ENCODE results near the gene LSAMP.

LSAMP gene

GRCh38 chr3:116161575-116162525, 283.4 kb downstream of the LSAMP start:
- no peak for DNase-seq (ENCODE audit: low read depth)

DNA sequence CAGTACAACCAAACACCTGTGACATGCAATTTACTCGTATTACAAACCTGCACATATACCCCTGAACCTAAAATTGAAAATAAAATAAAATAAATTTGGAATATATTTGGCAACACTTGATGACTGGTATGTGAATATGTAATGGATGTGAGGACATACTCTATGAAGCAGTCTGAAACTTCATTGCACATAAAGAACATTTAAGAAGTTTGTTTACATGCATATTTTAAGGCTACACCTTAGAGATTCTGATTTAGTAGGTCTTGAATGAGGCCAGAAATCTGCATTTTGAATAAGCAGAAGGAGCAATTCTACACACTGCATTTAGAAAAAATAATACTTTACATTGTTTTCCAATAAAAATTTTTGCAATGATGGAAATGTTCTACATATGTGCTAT, 284.7 kb downstream of the LSAMP start:
- no peak for DNase-seq (ENCODE audit: low read depth)

GRCh38 chr3:116155841-116156240, 289.4 kb downstream of the LSAMP start:
- no peak for DNase-seq (ENCODE audit: low read depth)

DNA sequence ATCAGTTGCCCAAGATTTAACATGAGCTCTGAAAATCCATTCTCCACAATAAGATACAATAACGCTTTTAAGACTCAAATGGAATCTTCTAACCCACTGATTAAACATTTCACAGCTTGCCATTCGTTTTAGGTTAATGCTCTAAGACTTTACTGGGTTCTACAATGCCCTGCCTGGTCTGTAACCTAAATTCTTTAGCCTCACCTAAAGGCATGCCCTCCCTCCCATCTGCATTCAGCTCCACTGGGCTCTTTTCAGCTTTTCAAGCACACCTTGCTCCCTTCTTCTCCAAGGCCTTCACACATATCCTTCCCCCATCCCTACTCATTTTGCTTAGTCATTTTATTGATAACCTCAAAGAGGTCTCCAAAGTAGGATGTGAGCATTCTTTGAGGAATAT, 290.9 kb downstream of the LSAMP start:
- no peak for DNase-seq (ENCODE audit: low read depth)

GRCh38 chr3:116153174-116153573, 292.1 kb downstream of the LSAMP start:
- DNase-seq (ENCODE audit: low read depth) = no peak

- no peak for DNase-seq (ENCODE audit: low read depth)
Observed at GRCh38 chr3:116150655-116151167, 294.6 kb downstream of the LSAMP start.

- DNase-seq (ENCODE audit: low read depth) = no peak
Observed at GRCh38 chr3:116148881-116149851, 296.1 kb downstream of the LSAMP start.

DNA sequence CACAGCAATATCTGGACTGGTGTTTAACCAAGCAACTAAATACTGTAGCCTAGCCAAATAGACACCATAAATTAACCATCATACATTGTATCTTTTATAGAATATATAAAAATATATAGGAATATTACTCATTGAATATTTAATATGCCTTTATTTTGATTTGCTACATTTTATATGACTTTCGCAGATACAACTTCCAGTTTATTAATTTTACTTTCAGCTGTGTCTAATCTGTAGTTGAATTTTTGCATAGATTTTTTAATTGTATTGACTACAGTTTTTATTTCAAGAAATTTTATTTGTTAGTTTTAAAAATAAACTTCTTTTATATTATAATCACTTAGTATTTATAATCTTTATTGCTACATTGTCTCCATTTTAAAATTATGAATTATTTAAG, 299.7 kb downstream of the LSAMP start:
- DNase-seq (ENCODE audit: low read depth) = no peak

- DNase-seq (ENCODE audit: low read depth) = no peak
Observed at GRCh38 chr3:116141724-116142123, 303.6 kb downstream of the LSAMP start.

GRCh38 chr3:116140100-116140689, 305.1 kb downstream of the LSAMP start:
- no peak for DNase-seq (ENCODE audit: low read depth)

DNA sequence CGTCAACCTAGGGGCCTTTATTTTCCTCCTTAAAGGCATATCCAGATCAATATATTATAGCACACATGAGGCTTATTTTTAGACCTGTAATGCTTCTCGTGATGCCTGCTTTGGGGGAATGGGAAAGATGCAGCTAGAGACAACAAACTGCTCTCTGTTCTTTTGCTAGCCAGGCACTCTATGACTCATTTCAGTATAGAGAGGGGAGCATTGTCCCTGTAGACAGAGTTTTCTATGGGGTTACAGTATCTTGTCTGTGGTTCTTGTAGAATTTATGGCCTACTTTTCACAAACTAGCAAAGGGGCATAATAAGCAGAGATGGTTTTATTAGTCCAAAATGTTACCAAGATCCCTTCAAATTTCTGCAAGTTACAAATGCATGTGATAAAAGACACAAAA, 305.6 kb downstream of the LSAMP start:
- DNase-seq (ENCODE audit: low read depth) = no peak

- peak; percentile 71 for DNase-seq (ENCODE audit: low read depth)
Observed at GRCh38 chr3:116135457-116136085, 309.7 kb downstream of the LSAMP start.

- DNase-seq (ENCODE audit: low read depth) = no peak
Observed at GRCh38 chr3:116129187-116129946, 315.9 kb downstream of the LSAMP start.

DNA sequence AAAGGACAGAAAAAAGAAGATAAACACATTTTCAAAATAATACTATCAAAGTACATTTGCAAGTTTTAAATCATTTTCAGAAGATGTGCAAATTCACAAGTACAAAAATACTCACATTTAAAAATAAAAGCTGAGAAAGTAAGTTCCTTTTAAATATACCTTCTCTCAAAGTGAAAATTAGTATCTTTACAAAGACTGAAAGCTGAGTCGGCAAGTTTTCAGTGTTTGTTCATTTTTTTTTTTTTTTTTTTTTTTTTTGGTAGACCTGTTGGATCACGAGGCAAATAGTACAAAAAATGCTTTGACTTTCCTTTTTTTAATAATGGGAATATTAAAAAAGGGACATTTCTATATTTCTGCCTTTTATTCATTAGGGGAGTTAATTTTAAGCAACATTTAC, 317.8 kb downstream of the LSAMP start:
- no peak for DNase-seq (ENCODE audit: low read depth)

DNA sequence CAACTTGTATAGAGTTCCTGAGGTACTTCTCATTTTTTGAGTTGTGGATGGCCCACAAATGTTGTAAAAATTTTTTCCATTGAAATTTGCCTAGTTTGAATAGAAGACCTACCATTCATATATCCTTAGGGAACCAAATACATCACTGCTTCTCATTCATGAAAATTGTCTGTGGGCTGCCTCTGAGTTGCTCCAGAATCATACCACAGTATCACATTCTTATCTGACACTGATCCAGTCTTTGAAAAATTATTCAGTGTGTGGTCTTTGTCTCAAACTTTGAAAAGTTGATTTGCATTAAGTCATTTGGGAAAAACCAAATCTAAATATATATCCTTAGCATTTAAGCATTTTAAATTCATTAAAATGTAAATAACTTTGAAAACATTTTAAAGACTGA, 321.1 kb downstream of the LSAMP start:
- DNase-seq (ENCODE audit: low read depth) = no peak

DNA sequence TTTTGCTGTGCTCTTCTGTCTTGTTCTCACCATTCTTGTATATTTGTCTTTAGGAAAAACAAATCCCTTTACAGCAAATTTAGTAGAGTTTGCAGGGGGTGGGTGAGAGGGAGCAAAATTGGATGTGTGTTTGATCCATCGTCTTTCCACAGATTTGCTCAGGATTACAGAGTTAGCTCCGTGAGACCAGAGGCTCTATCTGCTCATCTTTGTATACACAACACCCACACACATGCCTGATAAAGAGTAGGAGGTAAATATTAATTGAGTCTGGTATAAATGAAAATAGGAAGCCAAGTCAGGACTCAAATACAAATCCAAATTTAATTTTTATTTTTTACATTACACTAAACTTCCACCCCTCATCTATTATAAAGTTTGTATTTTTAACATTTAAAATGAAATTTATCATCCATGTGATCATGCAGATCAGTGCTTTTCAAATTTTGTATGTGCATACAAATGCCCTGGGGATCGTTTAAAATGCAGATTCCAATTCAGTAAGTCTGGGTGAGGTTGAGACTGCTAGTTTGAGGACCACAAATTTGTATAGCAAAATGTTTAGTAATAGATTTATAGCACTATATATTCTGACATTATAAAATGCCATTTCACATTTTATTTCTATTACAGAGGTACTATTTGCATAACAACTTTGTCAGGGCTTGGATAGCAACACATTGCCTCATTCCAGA, 326.7 kb downstream of the LSAMP start:
- DNase-seq (ENCODE audit: low read depth) = no peak

GRCh38 chr3:116114586-116114985, 330.7 kb downstream of the LSAMP start:
- no peak for DNase-seq (ENCODE audit: low read depth)

GRCh38 chr3:116112696-116113095, 332.6 kb downstream of the LSAMP start:
- DNase-seq (ENCODE audit: low read depth) = peak; percentile 37

- no peak for DNase-seq (ENCODE audit: low read depth)
Observed at GRCh38 chr3:116111765-116112164, 333.5 kb downstream of the LSAMP start.

DNA sequence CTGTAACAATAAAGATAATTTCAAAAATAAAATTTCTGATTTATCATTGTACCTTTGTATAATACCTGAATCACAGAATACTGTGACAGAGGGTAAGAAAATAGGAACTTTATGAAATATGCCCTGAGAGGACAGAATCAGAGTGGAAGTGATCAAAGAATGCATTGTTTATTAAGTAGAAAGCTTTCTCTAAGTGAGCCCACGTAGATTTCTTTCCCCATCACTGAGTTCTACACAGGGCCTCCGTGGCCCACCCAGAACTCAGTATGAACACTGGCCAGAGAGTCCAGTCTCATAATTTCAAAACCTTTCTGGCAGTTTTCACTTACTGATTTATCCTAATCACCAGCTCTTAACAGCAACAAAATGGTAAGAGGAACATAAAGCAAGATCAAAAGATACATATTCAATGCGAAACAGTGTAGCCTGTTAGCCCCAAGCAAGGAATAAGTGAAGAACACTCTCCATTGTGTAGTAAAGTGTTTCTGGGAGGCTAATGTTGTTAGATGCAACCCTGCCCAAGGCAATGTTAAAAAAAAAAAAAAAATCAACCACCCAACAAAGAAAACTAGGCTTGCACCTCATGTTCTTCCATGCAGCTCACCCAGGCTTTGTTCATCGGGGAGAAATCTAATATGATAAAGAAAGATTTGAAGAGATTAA, 341.3 kb downstream of the LSAMP start:
- DNase-seq (ENCODE audit: low read depth) = no peak
